ENCODE measurements around the gene XRCC1.

XRCC1 gene

GRCh38 chr19:43607238-43608205 lies 32.2 kb upstream of the XRCC1 start (continued):
- TF ChIP-seq, protein P1, sequence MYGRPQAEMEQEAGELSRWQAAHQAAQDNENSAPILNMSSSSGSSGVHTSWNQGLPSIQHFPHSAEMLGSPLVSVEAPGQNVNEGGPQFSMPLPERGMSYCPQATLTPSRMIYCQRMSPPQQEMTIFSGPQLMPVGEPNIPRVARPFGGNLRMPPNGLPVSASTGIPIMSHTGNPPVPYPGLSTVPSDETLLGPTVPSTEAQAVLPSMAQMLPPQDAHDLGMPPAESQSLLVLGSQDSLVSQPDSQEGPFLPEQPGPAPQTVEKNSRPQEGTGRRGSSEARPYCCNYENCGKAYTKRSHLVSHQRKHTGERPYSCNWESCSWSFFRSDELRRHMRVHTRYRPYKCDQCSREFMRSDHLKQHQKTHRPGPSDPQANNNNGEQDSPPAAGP (tag by site-specific recombination; IDR thresholded peaks at IDR 0.05), result peak; percentile 8; the same call in 1 of the 2 replicates
- no peak for TF ChIP-seq ZNF623 (tag by site-specific recombination; IDR thresholded peaks at IDR 0.05)
- peak; percentile 91 for TF ChIP-seq ZNF513 (tag by site-specific recombination; IDR thresholded peaks at IDR 0.05)
- no peak for TF ChIP-seq TSHZ1 (tag by site-specific recombination; IDR thresholded peaks at IDR 0.05; ENCODE audit: borderline replicate concordance)
- TF ChIP-seq ZSCAN23 (tag by site-specific recombination; IDR thresholded peaks at IDR 0.05), result no peak
- 0 out of 2 replicates have a peak, but pooled peaks have one; percentile 38 for TF ChIP-seq EGR2 (tag by site-specific recombination; IDR thresholded peaks at IDR 0.05; ENCODE audit: low read depth)
- TF ChIP-seq ZIC2 (tag by site-specific recombination; IDR thresholded peaks at IDR 0.05), result peak; percentile 37; the same call in 1 of the 2 replicates
- peak; percentile 49 for TF ChIP-seq ZFHX2 (tag by site-specific recombination; conservative IDR thresholded peaks at IDR 0.05)
- TF ChIP-seq ZNF645 (tag by site-specific recombination; IDR thresholded peaks at IDR 0.05), result 0 out of 2 replicates have a peak, but pooled peaks have one; percentile 72
- TF ChIP-seq ZNF211 (tag by site-specific recombination; IDR thresholded peaks at IDR 0.05; ENCODE audit: low read depth), result peak; percentile 25; the same call in 1 of the 2 replicates
- peak; percentile 63 for TF ChIP-seq GLIS1 (tag by site-specific recombination; IDR thresholded peaks at IDR 0.05)
- TF ChIP-seq, protein P2, sequence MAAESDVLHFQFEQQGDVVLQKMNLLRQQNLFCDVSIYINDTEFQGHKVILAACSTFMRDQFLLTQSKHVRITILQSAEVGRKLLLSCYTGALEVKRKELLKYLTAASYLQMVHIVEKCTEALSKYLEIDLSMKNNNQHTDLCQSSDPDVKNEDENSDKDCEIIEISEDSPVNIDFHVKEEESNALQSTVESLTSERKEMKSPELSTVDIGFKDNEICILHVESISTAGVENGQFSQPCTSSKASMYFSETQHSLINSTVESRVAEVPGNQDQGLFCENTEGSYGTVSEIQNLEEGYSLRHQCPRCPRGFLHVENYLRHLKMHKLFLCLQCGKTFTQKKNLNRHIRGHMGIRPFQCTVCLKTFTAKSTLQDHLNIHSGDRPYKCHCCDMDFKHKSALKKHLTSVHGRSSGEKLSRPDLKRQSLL (tag by site-specific recombination; IDR thresholded peaks at IDR 0.05), result no peak
- TF ChIP-seq RBAK (tag by site-specific recombination; IDR thresholded peaks at IDR 0.05), result no peak
- no peak for TF ChIP-seq ZBTB26 (tag by site-specific recombination; optimal IDR thresholded peaks at IDR 0.05)
- TF ChIP-seq ZNF600 (tag by site-specific recombination; IDR thresholded peaks at IDR 0.05), result 0 out of 2 replicates have a peak, but pooled peaks have one; percentile 11
- 0 out of 2 replicates have a peak, but pooled peaks have one; percentile 9 for TF ChIP-seq ZNF391 (tag by site-specific recombination; IDR thresholded peaks at IDR 0.05; ENCODE audit: borderline replicate concordance, low read depth)
- no peak for TF ChIP-seq ZNF280D (tag by site-specific recombination; IDR thresholded peaks at IDR 0.05)
- TF ChIP-seq, protein P3, sequence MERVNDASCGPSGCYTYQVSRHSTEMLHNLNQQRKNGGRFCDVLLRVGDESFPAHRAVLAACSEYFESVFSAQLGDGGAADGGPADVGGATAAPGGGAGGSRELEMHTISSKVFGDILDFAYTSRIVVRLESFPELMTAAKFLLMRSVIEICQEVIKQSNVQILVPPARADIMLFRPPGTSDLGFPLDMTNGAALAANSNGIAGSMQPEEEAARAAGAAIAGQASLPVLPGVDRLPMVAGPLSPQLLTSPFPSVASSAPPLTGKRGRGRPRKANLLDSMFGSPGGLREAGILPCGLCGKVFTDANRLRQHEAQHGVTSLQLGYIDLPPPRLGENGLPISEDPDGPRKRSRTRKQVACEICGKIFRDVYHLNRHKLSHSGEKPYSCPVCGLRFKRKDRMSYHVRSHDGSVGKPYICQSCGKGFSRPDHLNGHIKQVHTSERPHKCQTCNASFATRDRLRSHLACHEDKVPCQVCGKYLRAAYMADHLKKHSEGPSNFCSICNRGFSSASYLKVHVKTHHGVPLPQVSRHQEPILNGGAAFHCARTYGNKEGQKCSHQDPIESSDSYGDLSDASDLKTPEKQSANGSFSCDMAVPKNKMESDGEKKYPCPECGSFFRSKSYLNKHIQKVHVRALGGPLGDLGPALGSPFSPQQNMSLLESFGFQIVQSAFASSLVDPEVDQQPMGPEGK (tag by site-specific recombination; IDR thresholded peaks at IDR 0.05), result 0 out of 2 replicates have a peak, but pooled peaks have one; percentile 17
- TF ChIP-seq GLIS2 (tag by site-specific recombination; IDR thresholded peaks at IDR 0.05), result peak; percentile 79

Data from HEK293 (cell line).